GM12892 (cell line): Measurements from ENCODE around the gene SARS1.

Experiments used
- POLR2A ChIP-seq: IDR thresholded peaks from 2 replicates; pipeline ENCODE4 v1.6.1; 2011; ENCODE audit warnings: low read depth, low read length, control low read depth
- POLR2AphosphoS5 ChIP-seq: IDR thresholded peaks from 2 replicates; pipeline ENCODE4 v1.6.1; 2011; ENCODE audit warnings: low read depth, low read length, control low read depth
- TAF1 ChIP-seq: IDR thresholded peaks from 2 replicates; pipeline ENCODE4 v1.6.1; 2011; ENCODE audit warnings: low read depth, mild to moderate bottlenecking, control low read depth, low read length, borderline replicate concordance

- TF ChIP-seq POLR2A (no peak), POLR2AphosphoS5 (no peak), TAF1 (no peak)
Observed at GRCh38 chr1:109192433-109192832, 21.3 kb upstream of the SARS1 start.
